Raji (cell line): ENCODE results near the gene DCUN1D3.

ENCODE experiments used
- POLR2A ChIP-seq: IDR thresholded peaks from 2 replicates; pipeline ENCODE4 v1.6.1; 2011; ENCODE audit warnings: low read depth, low read length, control low read depth; ENCODE audit not compliant: insufficient read depth

DCUN1D3 gene

DNA sequence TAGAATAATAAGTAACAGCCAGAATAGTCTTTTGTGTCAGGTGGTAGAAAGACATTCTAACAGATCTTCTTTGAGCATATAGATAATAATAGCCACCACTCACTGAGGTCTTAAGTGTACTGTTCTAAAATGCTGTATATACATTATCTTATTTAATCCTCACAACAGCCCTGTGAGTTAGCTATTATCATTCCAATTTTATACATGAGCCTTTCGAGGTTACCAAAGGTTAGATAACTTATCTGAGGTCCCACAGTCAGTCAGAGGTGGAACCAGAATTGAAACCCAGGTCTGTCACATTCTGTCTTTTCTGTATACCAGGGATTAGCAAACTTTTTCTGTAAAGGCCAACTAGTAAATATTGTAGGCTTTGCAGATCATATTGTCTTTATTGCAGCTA lies 70.6 kb downstream of the DCUN1D3 start:
- TF ChIP-seq POLR2A, result no peak

DNA sequence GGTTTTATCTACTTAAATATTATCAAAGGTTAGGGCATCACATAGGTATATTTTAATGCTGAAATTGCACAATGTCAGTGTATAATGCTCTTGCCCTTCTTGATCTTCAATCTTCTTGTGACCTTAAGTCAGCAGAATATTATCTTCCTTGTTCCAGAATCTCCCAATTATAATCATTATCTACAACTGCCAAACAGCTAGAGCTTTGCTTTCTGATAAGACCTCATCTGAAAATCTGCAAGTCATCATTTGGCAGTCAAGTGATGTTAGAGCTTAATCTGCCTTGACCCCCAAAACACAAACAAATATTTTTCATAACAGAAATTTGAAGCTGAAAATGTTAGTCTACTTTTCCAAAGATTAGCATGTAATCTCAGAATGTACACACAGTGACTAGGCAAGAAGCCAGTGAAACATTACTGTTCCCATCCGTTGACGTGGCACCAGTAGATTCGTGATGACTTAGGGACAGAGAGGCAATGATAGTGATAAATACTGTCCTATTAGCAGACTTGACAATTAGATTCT lies 74.1 kb downstream of the DCUN1D3 start:
- TF ChIP-seq POLR2A, result no peak

DNA sequence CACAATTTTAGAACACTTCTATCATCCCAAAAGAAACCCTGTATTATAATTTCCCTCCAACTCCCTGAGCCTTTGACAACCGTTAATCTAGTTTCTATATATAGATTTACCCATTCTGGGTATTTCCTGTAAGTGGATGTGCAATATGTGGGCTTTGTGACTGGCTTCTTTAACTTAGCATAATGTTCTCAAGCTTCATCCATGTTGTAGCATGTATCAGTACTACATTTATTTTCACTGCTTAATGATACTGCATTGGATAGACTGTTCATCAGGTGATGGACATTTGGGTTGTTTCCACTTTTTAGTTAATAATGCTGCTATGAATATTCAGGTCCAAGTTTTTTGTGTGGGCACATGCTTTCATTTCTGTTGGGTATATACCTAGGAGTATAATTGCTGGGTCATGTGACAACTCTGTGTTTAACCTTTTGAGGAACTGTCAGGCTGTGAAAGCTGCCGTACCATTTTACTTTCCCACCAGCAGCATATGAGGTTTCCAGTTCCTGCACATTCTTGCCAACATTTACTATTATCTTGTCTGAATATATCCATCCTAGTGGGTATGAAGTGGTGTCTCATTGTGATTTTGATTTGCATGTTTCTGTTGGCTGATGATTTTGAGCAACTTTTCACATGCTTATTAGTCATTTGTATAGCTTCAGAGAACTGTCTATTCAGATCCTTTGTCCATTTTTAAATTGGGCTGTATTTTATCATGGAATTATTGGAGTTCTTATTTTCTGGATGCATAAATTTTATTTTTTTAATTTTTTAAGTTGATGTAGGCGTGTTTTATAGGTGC lies 77.4 kb downstream of the DCUN1D3 start:
- TF ChIP-seq POLR2A, result no peak

DNA sequence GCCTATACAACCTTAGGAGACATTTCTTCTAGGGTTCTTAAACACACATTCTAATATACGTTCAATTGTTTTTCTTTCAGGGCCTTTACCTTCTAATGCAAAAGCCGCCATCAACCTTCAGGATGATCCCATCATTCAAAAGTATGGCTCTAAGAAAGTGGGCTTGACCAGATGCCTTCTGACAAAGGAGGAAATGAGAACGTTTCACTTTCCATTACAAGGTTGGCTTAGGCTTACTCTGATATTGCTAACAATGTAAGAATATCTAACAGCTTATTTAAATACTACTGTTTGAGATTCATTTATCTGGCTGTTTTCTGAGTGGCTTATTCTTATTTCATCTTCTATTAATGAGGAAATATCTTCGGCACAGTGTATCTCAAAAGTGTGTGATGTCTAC lies 78.5 kb downstream of the DCUN1D3 start:
- TF ChIP-seq POLR2A, result no peak

DNA sequence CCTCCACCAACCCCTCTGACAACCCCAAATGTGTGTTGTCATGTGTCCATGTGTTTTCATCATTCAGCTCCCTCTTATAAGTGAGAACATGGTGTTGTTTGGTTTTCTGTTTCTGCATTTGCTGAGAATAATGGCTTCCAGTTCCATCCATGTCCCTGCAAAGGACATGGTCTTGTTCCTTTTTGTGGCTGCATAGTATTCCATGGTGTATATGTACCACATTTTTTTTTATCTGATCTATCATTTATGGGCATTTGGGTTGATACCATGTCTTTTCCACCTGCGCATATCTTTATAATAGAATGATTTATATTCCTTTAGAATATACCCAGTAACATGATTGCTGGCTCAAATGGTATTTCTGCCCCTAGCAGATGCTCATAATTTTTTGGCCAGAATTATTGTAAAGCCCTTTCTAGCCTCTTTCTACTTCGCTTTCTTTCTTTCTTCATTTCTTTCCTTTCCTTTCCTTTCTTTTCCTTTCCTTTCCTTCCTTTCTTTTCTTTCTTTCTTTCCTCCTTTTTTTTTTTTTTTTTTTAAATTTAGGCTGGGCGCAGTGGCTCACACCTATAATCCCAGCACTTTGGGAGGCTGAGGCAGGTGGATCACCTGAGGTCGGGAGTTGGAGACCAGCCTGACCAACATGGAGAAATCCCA lies 81.1 kb downstream of the DCUN1D3 start:
- TF ChIP-seq POLR2A, result no peak

DNA sequence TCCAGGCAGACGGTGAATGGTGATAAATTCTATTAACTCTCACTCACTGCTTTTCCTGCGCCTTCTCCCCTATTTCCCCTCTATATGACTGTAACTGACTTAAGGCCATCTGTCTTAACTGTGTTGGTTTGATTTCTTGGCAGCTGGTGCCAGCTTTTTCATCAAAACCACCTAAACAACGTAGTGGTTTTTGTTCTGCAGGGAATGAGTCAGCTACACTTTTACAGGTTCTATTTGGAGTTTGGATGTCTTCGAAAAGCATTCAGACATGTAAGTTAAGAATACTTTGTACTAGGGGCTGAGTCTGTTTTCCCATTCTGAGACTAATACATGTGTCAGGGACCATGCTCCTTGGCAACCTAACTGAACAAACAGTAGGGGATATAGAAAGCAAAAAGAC lies 85.4 kb downstream of the DCUN1D3 start:
- no peak for TF ChIP-seq POLR2A

DNA sequence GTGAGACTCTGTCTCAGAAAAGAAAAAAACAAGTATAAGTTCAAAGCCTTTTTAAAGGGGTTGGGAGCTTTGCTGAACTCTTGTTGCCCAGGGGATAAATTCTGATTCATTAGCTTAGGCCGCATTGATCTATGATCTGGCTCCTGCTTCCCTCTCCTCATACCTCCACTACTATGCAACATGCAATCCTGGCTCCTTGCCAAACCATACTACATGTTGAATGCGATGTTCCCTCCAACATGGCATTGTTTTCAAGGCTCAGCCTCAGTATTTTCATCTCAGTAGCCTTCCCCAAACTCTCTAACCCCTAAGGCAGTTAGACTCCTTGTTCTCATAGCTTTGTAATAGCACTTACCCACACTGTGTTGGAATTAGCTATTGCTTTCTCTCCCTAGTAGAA lies 87.6 kb downstream of the DCUN1D3 start:
- TF ChIP-seq POLR2A, result no peak

DNA sequence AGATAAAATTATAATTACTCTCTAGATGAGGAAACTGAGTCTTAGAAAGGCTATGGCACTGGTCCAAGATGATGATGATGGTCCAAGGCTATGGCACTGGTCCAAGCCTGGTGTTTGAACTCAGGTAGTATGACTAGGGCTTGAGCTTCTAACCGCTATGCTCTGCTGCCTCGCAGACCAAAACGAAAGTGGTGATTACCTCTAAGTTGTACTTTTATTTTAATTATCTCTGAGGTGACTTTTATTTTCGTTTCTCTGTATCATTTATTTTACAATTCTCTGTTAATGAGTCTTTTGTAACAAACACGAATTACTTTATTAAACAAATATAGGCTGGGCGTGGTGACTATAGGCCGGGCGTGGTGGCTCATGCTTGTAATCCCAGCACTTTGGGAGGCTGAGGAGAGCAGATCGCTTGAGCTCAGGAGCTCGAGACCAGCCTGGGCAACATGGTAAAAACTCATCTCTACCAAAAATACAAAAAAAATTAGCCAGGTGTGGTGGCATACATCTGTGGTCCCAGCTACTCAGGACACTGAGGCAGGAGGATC lies 88.2 kb downstream of the DCUN1D3 start:
- TF ChIP-seq POLR2A, result no peak

DNA sequence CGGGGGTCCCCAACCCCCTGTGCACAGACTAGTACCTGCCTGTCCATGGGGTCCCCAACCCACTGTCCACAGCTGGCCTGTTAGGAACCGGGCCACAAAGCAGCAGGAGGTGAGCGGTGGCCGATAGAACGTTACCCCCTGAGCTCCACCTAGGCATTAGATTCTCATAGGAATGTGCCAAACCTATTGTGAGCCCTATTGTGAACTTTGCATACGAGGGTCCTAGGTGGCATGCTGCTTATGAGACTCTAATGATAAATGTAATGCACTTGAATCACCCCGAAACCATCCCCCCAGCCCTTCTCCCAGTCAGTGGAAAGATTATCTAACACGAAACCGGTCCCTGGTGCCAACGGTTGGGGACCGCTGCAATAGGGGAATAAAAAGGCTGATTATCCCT lies 92.3 kb downstream of the DCUN1D3 start:
- TF ChIP-seq POLR2A, result no peak

DNA sequence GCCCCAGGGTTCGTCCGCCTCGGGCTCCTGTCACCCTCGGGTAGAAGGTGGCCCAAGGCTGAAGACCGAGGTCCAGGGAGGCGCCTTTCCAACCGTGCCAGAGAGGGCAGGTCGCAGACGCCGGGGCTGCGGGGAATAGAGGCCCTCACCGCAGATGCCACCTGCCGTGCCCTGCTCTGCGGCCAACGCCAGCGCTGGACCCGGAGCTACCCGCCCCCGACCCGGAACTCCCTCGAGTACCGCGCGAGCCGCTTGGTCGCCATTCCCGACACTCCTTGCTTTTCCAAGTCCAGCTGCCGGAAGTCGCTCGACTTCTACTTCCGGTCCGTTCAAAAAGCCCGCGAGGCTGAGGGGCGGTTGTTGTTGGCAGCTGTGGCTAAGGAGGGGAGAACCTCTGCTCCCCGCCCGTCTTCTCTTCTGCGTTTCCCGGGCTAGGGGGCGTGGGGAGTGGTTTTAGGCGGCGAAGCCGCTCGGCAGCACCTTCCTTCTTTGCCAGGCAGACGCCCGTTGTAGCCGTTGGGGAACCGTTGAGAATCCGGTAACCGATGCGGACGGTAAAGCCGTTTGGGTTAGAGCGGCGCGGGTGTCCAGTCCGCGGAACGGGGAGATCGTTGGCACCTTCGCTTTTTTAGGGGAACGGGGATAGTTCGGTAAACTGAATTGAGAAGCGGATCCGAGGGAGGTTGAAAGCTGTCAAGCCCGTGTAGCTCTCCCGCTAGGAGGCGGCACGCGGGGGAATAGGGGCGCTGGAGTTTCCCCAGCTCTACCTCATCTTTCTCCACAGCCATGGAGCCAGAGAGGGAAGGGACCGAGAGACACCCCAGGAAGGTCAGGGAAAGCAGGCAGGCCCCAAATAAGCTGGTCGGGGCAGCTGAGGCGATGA lies 93.7 kb downstream of the DCUN1D3 start, which contains the start of the genes ERI2 and REXO5:
ERI2 (minus strand) TSS at position 305 of the 883 bp plus-strand sequence; CDS start at position 263, 42 bp downstream.
REXO5 (plus strand) TSS at position 360 of the 883 bp plus-strand sequence; CDS start at position 787, 427 bp downstream.
- peak; percentile 79 for TF ChIP-seq POLR2A
